ENCODE results near the gene LY86.
A peak's percentile ranks its signal among the peaks of the same experiment; 100 is the strongest.
"Not testable (repeated sequence)": the region's sequence is repeated elsewhere in the genome, so short reads cannot be mapped to it uniquely, and the experiment has no call there.

The LY86 gene

GRCh38 chr6:6663421-6664135 is 75.1 kb downstream of the LY86 start:
- H3K27ac ChIP-seq (ENCODE audit: low read depth, low read length): no peak overlapping the region
- H4K20me1 ChIP-seq (ENCODE audit: low read depth, low read length): no peaks in the 10 kb centered on the region
- no peak overlapping the region for H3K4me2 ChIP-seq (ENCODE audit: low read depth, low read length, poor library complexity, severe bottlenecking)
- H3K9ac ChIP-seq (ENCODE audit: low read length): no peak overlapping the region
- no peaks in the 10 kb centered on the region for H3K9me3 ChIP-seq (ENCODE audit: insufficient read depth, low read length)
- no peaks in the 10 kb centered on the region for H3K27me3 ChIP-seq (ENCODE audit: low read length)
- TF ChIP-seq EZH2phosphoT487 (conservative IDR thresholded peaks at IDR 0.05; ENCODE audit: low read length) (no peak), CTCF (IDR thresholded peaks at IDR 0.05; ENCODE audit: insufficient read depth, low read length, poor library complexity, severe bottlenecking) (no peak)
- H3K4me3 ChIP-seq (ENCODE audit: insufficient read depth, low read length, poor library complexity, severe bottlenecking): no peak overlapping the region
- no peaks in the 10 kb centered on the region for H3K36me3 ChIP-seq (ENCODE audit: low read length)
- no peaks in the 10 kb centered on the region for H3K79me2 ChIP-seq (ENCODE audit: insufficient read depth, low read length)
- no peaks in the 10 kb centered on the region for H3K9me2 ChIP-seq (replicated peaks; ENCODE audit: insufficient read depth, low read length)
- H3F3A ChIP-seq (ENCODE audit: insufficient read depth): no peaks in the 10 kb centered on the region
- H2AFZ ChIP-seq (ENCODE audit: low read depth, low read length, severe bottlenecking): no peak overlapping the region

- Histone ChIP-seq H3K79me2 (ENCODE audit: insufficient read depth, low read length) (no peaks in the 10 kb centered on the region), H3K9ac (ENCODE audit: low read length) (no peak overlapping the region), H4K20me1 (ENCODE audit: low read depth, low read length) (no peaks in the 10 kb centered on the region), H3K36me3 (ENCODE audit: low read length) (no peaks in the 10 kb centered on the region), H3K9me3 (ENCODE audit: insufficient read depth, low read length) (no peaks in the 10 kb centered on the region), H3K4me3 (ENCODE audit: insufficient read depth, low read length, poor library complexity, severe bottlenecking) (no peak overlapping the region), H3K4me2 (ENCODE audit: low read depth, low read length, poor library complexity, severe bottlenecking) (no peak overlapping the region), H3K9me2 (replicated peaks; ENCODE audit: insufficient read depth, low read length) (no peaks in the 10 kb centered on the region), H3K27me3 (ENCODE audit: low read length) (no peaks in the 10 kb centered on the region), H3F3A (ENCODE audit: insufficient read depth) (no peaks in the 10 kb centered on the region), H2AFZ (ENCODE audit: low read depth, low read length, severe bottlenecking) (no peak overlapping the region), H3K27ac (ENCODE audit: low read depth, low read length) (no peak overlapping the region)
- TF ChIP-seq EZH2phosphoT487 (conservative IDR thresholded peaks at IDR 0.05; ENCODE audit: low read length): no peak
- TF ChIP-seq CTCF (IDR thresholded peaks at IDR 0.05; ENCODE audit: insufficient read depth, low read length, poor library complexity, severe bottlenecking): no peak
Observed at GRCh38 chr6:6665555-6666243, 77.2 kb downstream of the LY86 start.

- not testable (repeated sequence) for H3K36me3 ChIP-seq (ENCODE audit: low read length)
Observed at GRCh38 chr6:6670150-6670549, 81.6 kb downstream of the LY86 start.

GRCh38 chr6:6674872-6675271 is 86.4 kb downstream of the LY86 start:
- Histone ChIP-seq H3K9me3 (ENCODE audit: insufficient read depth, low read length) (no peaks in the 10 kb centered on the region), H3K79me2 (ENCODE audit: insufficient read depth, low read length) (no peaks in the 10 kb centered on the region), H3K4me3 (ENCODE audit: insufficient read depth, low read length, poor library complexity, severe bottlenecking) (no peak overlapping the region), H3K27me3 (ENCODE audit: low read length) (no peaks in the 10 kb centered on the region), H3K36me3 (ENCODE audit: low read length) (no peaks in the 10 kb centered on the region), H3K27ac (ENCODE audit: low read depth, low read length) (no peak overlapping the region), H3K4me2 (ENCODE audit: low read depth, low read length, poor library complexity, severe bottlenecking) (no peak overlapping the region), H3K9me2 (replicated peaks; ENCODE audit: insufficient read depth, low read length) (no peaks in the 10 kb centered on the region), H3K9ac (ENCODE audit: low read length) (no peak overlapping the region), H4K20me1 (ENCODE audit: low read depth, low read length) (no peaks in the 10 kb centered on the region), H2AFZ (ENCODE audit: low read depth, low read length, severe bottlenecking) (no peak overlapping the region), H3F3A (ENCODE audit: insufficient read depth) (no peaks in the 10 kb centered on the region)
- TF ChIP-seq CTCF (IDR thresholded peaks at IDR 0.05; ENCODE audit: insufficient read depth, low read length, poor library complexity, severe bottlenecking) (peak; percentile 22), EZH2phosphoT487 (conservative IDR thresholded peaks at IDR 0.05; ENCODE audit: low read length) (no peak)

More at GRCh38 chr6:6670150-6670549, 81.6 kb downstream of the LY86 start:
- H3K27ac ChIP-seq (ENCODE audit: low read depth, low read length); H3K79me2 ChIP-seq (ENCODE audit: insufficient read depth, low read length); H3K27me3 ChIP-seq (ENCODE audit: low read length); H3K4me2 ChIP-seq (ENCODE audit: low read depth, low read length, poor library complexity, severe bottlenecking); H3K9me3 ChIP-seq (ENCODE audit: insufficient read depth, low read length); H3K9me2 ChIP-seq (replicated peaks; ENCODE audit: insufficient read depth, low read length); H3F3A ChIP-seq (ENCODE audit: insufficient read depth); H4K20me1 ChIP-seq (ENCODE audit: low read depth, low read length); H2AFZ ChIP-seq (ENCODE audit: low read depth, low read length, severe bottlenecking); H3K9ac ChIP-seq (ENCODE audit: low read length); H3K4me3 ChIP-seq (ENCODE audit: insufficient read depth, low read length, poor library complexity, severe bottlenecking): not testable (repeated sequence)

Data from SU-DHL-6 (cell line).